OCI-LY7 (cell line): ENCODE results near the gene PKNOX1. TPM values are rescaled to one million over a fixed set of nuclear protein-coding genes. Genes with fewer than 3 reads are reported as not detected.
"Not testable (repeated sequence)": the region's sequence is repeated elsewhere in the genome, so short reads cannot be mapped to it uniquely, and the experiment has no call there.

ENCODE experiments used
- BruUV-seq: library from RNA; stranded (reverse); fragments of 400-500 nt; replicated peaks from 2 replicates; lab custom pipeline; 2021; lab: Mats Ljungman, UMichigan
- CTCF ChIA-PET: fragments of 300-600 bp; sonication (Branson Sonifier 250); formaldehyde crosslinking; loops from one replicate; lab custom pipeline; 2022; ENCODE audit warnings: antibody characterized with exemption; ENCODE audit not compliant: unreplicated experiment; lab: Charles Lee
- POLR2A ChIA-PET: fragments of 300-600 bp; sonication (Branson Sonifier 250); formaldehyde crosslinking; loops from one replicate; lab custom pipeline; 2022; ENCODE audit warnings: antibody characterized with exemption; lab: Charles Lee
- DNase-seq: peaks from one replicate; pipeline ENCODE4 v3.0.0-alpha.2; 2015; ENCODE audit warnings: low spot score
- H2AFZ ChIP-seq: fragments of 200-600 bp; sonication (generic), shearing (Covaris generic); 2 replicates; pipeline ENCODE4 v1.6.1; 2014; ENCODE audit warnings: mild to moderate bottlenecking, antibody characterized with exemption, low read length, moderate library complexity
- H3K27ac ChIP-seq: fragments of 200-600 bp; sonication (generic); 2 replicates; pipeline ENCODE4 v1.5.1; 2014; ENCODE audit warnings: mixed run types, low read depth, mild to moderate bottlenecking, moderate library complexity, low read length, inconsistent platforms; ENCODE audit not compliant: poor library complexity, severe bottlenecking
- H3K36me3 ChIP-seq: fragments of 200-600 bp; sonication (generic); 2 replicates; pipeline ENCODE4 v1.6.1; 2014; ENCODE audit warnings: mild to moderate bottlenecking, antibody characterized with exemption, low read length, moderate library complexity, mixed read lengths; ENCODE audit not compliant: insufficient read depth
- H3K4me1 ChIP-seq: fragments of 200-600 bp; sonication (generic); 2 replicates; pipeline ENCODE4 v1.5.1; 2014; ENCODE audit warnings: mild to moderate bottlenecking, low read length; ENCODE audit not compliant: insufficient read depth, poor library complexity, severe bottlenecking
- H3K4me2 ChIP-seq: fragments of 200-600 bp; sonication (generic); 2 replicates; pipeline ENCODE4 v1.6.1; 2014; ENCODE audit warnings: mild to moderate bottlenecking, low read length
- H3K4me3 ChIP-seq: fragments of 200-600 bp; sonication (generic); 2 replicates; pipeline ENCODE4 v1.5.1; 2014; ENCODE audit warnings: mild to moderate bottlenecking, low read depth, low read length; ENCODE audit not compliant: poor library complexity, severe bottlenecking
- H3K79me2 ChIP-seq: fragments of 200-600 bp; sonication (generic); 2 replicates; pipeline ENCODE4 v1.6.1; 2016; ENCODE audit warnings: low read depth, mild to moderate bottlenecking, low read length, moderate library complexity, mixed read lengths; ENCODE audit not compliant: insufficient read depth
- H3K9me2 ChIP-seq: fragments of 200-600 bp; sonication (generic); 2 replicates; pipeline ENCODE4 v1.6.1; 2016; ENCODE audit warnings: mild to moderate bottlenecking, low read length, mixed read lengths; ENCODE audit not compliant: insufficient read depth
- H3K9me3 ChIP-seq: fragments of 200-600 bp; sonication (generic); 2 replicates; pipeline ENCODE4 v1.6.1; 2014; ENCODE audit warnings: mild to moderate bottlenecking, mixed run types, low read length, mixed read lengths
- H4K20me1 ChIP-seq: fragments of 200-600 bp; sonication (generic); 2 replicates; pipeline ENCODE4 v1.6.1; 2014; ENCODE audit warnings: mild to moderate bottlenecking, antibody characterized with exemption, low read length, moderate library complexity, mixed read lengths; ENCODE audit not compliant: insufficient read depth
- CTCF ChIP-seq: fragments of 200-600 bp; sonication (generic); conservative IDR thresholded peaks from 2 replicates; pipeline ENCODE4 v1.5.1; 2014; ENCODE audit warnings: mild to moderate bottlenecking, antibody characterized with exemption, low read length, moderate library complexity, mixed read lengths
- EZH2phosphoT487 ChIP-seq: fragments of 200-600 bp; sonication (generic); IDR thresholded peaks from 2 replicates; pipeline ENCODE4 v1.6.1; 2018; ENCODE audit warnings: low read depth, borderline replicate concordance, mild to moderate bottlenecking, mixed run types, antibody characterized with exemption, low read length, moderate library complexity, mixed read lengths
- intact Hi-C: fragments of 100-400 bp; cut with micrococcal nuclease; formaldehyde crosslinking; loops from one replicate; pipeline ENCODE4 v1.10.0; 2022; ENCODE audit not compliant: unreplicated experiment
- total RNA-seq, 2 experiments: library from RNA; depleted of rRNA in 1 of 2; stranded (reverse); fragments of >200 nt in 1 of 2; shearing (Covaris generic) in 1 of 2; gene quantifications; 2 replicates each; pipeline ENCODE4 v1.2.3, GENCODE V29; 2014 to 2022

PKNOX1 gene
- total RNA-seq, 2 experiments from 2014 or later, result 23.7 to 32.9 TPM

DNA sequence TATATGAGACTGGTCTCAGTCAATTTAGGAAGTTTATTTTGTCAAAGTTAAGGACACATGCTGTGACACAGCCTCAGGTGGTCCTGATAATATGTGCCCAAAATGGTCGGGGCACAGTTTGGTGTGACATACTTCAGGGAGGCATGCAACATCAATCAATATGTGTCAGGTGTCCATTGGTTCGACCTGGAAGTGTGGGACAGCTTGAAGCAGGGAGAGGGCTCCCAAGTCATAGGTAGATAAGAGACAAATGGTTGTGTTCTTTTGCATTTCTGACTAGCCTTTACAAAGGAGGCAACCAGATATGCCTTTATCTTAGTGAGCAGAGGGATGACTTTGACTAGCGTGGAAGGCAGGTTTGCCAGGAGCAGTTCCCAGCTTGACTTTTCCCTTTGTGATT is 44.4 kb upstream of the PKNOX1 start:
- no peak for DNase-seq
- no peaks in the 10 kb centered on the region for H3K9me3 ChIP-seq
- no TSS peak for BruUV-seq
- H4K20me1 ChIP-seq, result no peaks in the 10 kb centered on the region
- H3K4me1 ChIP-seq, result peaks cover 19% of the 10 kb centered on the region
- no peak overlapping the region for H3K4me2 ChIP-seq
- no peaks in the 10 kb centered on the region for H3K79me2 ChIP-seq
- no peak overlapping the region for H3K4me3 ChIP-seq
- intact Hi-C loops, result no loop called here
- ChIA-PET CTCF (no interaction called here), POLR2A (interaction anchor here (0.6 to 1.3 kb wide), 2 partner anchors 7 to 48 kb away, joined by 3 read pairs; no protein-coding TSS in a partner anchor)
- no peaks in the 10 kb centered on the region for H3K36me3 ChIP-seq
- H3K27ac ChIP-seq, result no peak overlapping the region
- no peaks in the 10 kb centered on the region for H3K9me2 ChIP-seq
- TF ChIP-seq CTCF (no peak), EZH2phosphoT487 (no peak)
- H2AFZ ChIP-seq, result no peak overlapping the region

DNA sequence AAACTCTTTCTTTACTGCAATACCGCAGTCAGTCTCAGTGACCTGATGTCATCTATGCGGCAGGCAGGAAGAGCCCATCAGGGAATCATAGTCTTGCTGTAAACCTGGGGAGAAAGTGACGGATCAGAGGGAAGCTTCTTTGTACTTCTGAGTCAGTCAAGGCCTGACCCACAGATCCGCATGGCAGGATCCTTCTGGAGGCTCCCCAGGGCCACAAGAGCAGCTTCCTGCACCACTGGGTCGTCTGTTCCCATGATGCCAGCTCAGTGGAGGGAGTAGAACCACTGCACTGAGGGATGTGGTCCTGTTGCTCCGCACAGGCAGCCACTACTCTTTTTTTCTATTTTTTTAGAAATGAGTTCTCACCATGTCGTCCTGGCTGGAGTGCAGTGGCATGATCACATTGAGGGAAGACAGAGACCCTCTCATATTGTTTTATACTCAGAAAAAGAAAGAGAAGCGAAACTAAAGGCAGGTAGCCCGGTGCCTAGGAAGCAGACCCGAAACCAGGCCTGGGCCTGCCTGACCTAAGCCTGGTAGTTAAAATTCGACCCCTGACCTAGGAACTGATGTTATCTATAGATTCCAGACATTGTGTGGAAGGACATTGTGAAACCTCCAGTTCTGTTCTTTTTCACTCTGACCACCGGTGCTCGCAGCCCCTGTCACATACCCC is 42.7 kb upstream of the PKNOX1 start:
- Histone ChIP-seq H3K4me2 (peak overlapping the region; percentile 48), H3K27ac (peak overlapping the region; percentile 61), H3K9me3 (no peaks in the 10 kb centered on the region), H3K9me2 (no peaks in the 10 kb centered on the region), H3K4me3 (no peak overlapping the region), H2AFZ (peak overlapping the region; percentile 69; the same call in 1 of the 2 replicates), H4K20me1 (no peaks in the 10 kb centered on the region), H3K4me1 (peaks cover 21% of the 10 kb centered on the region), H3K36me3 (no peaks in the 10 kb centered on the region), H3K79me2 (no peaks in the 10 kb centered on the region)
- no peak for TF ChIP-seq CTCF
- no peak for TF ChIP-seq EZH2phosphoT487
- intact Hi-C loops, result no loop called here
- ChIA-PET CTCF (interaction anchor here (0.6 kb wide), 1 partner anchor 1576 kb away, joined by 6 read pairs; no protein-coding TSS in a partner anchor), POLR2A (no interaction called here)
- DNase-seq, result peak; percentile 37
- no TSS peak for BruUV-seq

- H3K79me2 ChIP-seq, BruUV-seq, intact Hi-C loops, H3K36me3 ChIP-seq, H2AFZ ChIP-seq, H3K27ac ChIP-seq, DNase-seq, CTCF ChIA-PET, H3K4me3 ChIP-seq, H4K20me1 ChIP-seq, H3K9me2 ChIP-seq, H3K9me3 ChIP-seq: not testable (repeated sequence)
- H3K4me2 ChIP-seq, result peak overlapping the region; percentile 25; the same call in 1 of the 2 replicates
- peaks cover 29% of the 10 kb centered on the region for H3K4me1 ChIP-seq
- POLR2A ChIA-PET, result interaction anchor here (0.7 kb wide), 1 partner anchor 1145 kb away, joined by 5 read pairs; no protein-coding TSS in a partner anchor
Observed at GRCh38 chr21:42932378-42933136, 41.8 kb upstream of the PKNOX1 start.

- peaks cover 37% of the 10 kb centered on the region for H3K4me1 ChIP-seq
- H2AFZ ChIP-seq, CTCF ChIA-PET, H3K27ac ChIP-seq, intact Hi-C loops, H4K20me1 ChIP-seq, H3K9me3 ChIP-seq, H3K36me3 ChIP-seq, DNase-seq, H3K79me2 ChIP-seq, H3K4me2 ChIP-seq, H3K4me3 ChIP-seq, BruUV-seq, H3K9me2 ChIP-seq: not testable (repeated sequence)
- POLR2A ChIA-PET, result interaction anchor here (0.6 to 0.7 kb wide), 2 partner anchors 380 to 1144 kb away, joined by 5 read pairs; no protein-coding TSS in a partner anchor
Observed at GRCh38 chr21:42933137-42933970, 41.0 kb upstream of the PKNOX1 start.
